BJ (cell line): ENCODE results near the gene NEAT1. TPM values are rescaled to one million over a fixed set of nuclear protein-coding genes. Genes with fewer than 3 reads are reported as not detected.

Experiments
- CTCF ChIA-PET: fragments of 350-600 bp; formaldehyde crosslinking; extraction: SDS; loops from one replicate; lab custom pipeline; 2021; ENCODE audit warnings: antibody characterized with exemption, inconsistent platforms; lab: Yijun Ruan, JAX
- POLR2A ChIA-PET: fragments of 300-600 bp; sonication (Branson Sonifier 250); formaldehyde crosslinking; extraction: SDS; loops from one replicate; lab custom pipeline; 2021; ENCODE audit warnings: antibody characterized with exemption; lab: Charles Lee
- DNase-seq: peaks from one replicate; pipeline ENCODE4 v3.0.0-alpha.2; 2011; ENCODE audit warnings: low read depth
- H3K27me3 ChIP-seq: 2 replicates; pipeline ENCODE4 v1.6.0; 2011; ENCODE audit warnings: low read length; ENCODE audit not compliant: control insufficient read depth, insufficient read depth
- H3K36me3 ChIP-seq: 2 replicates; pipeline ENCODE4 v1.5.1; 2011; ENCODE audit warnings: low read length; ENCODE audit not compliant: control insufficient read depth, insufficient read depth
- H3K4me3 ChIP-seq: 2 replicates; pipeline ENCODE4 v1.5.1; 2011; ENCODE audit warnings: low read depth, mild to moderate bottlenecking, control low read depth, low read length
- polyA plus RNA-seq: library from polyadenylated mRNA; depleted of rRNA; stranded (reverse); fragments of >200 nt; gene quantifications from 2 replicates; pipeline ENCODE4 v1.2.3, GENCODE V29; 2011
- TF ChIP-seq, protein P1 (sequence below): IDR thresholded peaks from 2 replicates; pipeline ENCODE4 v1.5.1; 2011; ENCODE audit warnings: low read depth, mild to moderate bottlenecking, control low read depth, inconsistent platforms, low read length, moderate library complexity; ENCODE audit not compliant: insufficient read depth

Gene NEAT1
- polyA plus RNA-seq, 1 experiment: 59.2 TPM

DNA sequence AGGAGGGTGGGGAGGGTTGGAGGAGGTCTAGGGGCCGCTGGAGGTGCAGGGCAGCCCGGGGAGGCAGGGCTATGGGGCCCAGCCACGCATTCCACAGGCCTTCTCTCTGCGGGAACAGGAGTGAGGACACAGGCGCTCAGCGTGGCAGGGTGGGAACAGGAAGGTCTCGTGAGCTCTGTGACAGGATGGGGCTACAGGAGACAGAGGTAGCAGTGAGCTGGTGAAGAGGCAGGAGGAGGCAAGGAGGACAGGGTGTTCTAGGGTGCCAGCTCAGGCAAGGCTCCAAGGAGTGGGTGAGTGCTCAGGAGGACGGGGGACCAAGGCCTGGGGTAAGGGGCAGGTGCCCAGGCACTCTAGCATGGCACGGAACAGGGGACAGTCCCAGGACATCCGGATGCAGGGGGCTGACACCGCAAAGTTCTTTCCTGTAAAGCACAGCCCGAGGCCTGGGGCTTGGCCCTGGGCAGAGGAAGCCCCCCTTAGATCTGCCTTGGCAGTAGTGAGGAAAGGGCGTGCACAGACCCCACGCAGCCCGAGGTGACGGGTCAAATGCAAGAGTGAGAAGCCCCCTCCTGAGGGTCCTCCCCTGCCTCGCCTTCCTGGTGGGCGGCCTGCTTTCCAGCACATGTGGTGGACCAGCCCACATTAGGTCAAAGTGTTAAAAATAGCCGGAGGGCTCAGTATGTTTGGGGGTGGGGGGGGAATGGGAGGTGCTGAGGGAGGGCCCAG lies 4.7 kb upstream of the NEAT1 start:
- DNase-seq: no peak
- TF ChIP-seq, protein P1, sequence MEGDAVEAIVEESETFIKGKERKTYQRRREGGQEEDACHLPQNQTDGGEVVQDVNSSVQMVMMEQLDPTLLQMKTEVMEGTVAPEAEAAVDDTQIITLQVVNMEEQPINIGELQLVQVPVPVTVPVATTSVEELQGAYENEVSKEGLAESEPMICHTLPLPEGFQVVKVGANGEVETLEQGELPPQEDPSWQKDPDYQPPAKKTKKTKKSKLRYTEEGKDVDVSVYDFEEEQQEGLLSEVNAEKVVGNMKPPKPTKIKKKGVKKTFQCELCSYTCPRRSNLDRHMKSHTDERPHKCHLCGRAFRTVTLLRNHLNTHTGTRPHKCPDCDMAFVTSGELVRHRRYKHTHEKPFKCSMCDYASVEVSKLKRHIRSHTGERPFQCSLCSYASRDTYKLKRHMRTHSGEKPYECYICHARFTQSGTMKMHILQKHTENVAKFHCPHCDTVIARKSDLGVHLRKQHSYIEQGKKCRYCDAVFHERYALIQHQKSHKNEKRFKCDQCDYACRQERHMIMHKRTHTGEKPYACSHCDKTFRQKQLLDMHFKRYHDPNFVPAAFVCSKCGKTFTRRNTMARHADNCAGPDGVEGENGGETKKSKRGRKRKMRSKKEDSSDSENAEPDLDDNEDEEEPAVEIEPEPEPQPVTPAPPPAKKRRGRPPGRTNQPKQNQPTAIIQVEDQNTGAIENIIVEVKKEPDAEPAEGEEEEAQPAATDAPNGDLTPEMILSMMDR: no peak
- ChIA-PET CTCF (interaction anchor here (0.6 to 7.5 kb wide), 11 partner anchors 13 to 159 kb away, joined by 3 to 128 read pairs (median 4); partner anchors contain the start of gene FRMD8), POLR2A (interaction anchor here (0.5 to 7.4 kb wide), 7 partner anchors 60 to 142 kb away, joined by 3 to 204 read pairs (median 5); partner anchors contain the start of gene MALAT1)
- Histone ChIP-seq H3K27me3 (no peaks in the 10 kb centered on the region), H3K4me3 (no peak overlapping the region), H3K36me3 (peaks cover 1% of the 10 kb centered on the region; the same call in 1 of the 2 replicates)

DNA sequence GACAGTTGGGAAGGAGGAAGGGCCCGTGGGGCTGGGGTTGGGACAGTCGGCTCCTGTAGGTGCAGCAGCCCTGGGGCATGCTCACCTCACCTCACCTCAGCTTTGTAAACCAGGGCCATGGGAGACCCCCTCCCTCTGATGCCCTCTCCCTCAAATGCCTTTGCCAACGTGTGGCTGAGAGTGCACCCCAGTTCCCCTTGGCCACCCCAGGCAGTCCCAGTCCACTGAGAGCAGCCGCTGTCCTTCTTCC lies 4.2 kb upstream of the NEAT1 start:
- ChIA-PET POLR2A (interaction anchor here (0.5 to 7.4 kb wide), 6 partner anchors 61 to 143 kb away, joined by 3 to 204 read pairs (median 5); partner anchors contain the start of gene MALAT1), CTCF (interaction anchor here (0.6 to 7.5 kb wide), 8 partner anchors 13 to 90 kb away, joined by 3 to 128 read pairs (median 16); partner anchors contain the start of gene FRMD8)
- TF ChIP-seq, protein P1: no peak
- peaks cover 1% of the 10 kb centered on the region; the same call in 1 of the 2 replicates for H3K36me3 ChIP-seq
- DNase-seq: no peak
- peak overlapping the region; percentile 20; the same call in 1 of the 2 replicates for H3K4me3 ChIP-seq
- no peaks in the 10 kb centered on the region for H3K27me3 ChIP-seq

DNA sequence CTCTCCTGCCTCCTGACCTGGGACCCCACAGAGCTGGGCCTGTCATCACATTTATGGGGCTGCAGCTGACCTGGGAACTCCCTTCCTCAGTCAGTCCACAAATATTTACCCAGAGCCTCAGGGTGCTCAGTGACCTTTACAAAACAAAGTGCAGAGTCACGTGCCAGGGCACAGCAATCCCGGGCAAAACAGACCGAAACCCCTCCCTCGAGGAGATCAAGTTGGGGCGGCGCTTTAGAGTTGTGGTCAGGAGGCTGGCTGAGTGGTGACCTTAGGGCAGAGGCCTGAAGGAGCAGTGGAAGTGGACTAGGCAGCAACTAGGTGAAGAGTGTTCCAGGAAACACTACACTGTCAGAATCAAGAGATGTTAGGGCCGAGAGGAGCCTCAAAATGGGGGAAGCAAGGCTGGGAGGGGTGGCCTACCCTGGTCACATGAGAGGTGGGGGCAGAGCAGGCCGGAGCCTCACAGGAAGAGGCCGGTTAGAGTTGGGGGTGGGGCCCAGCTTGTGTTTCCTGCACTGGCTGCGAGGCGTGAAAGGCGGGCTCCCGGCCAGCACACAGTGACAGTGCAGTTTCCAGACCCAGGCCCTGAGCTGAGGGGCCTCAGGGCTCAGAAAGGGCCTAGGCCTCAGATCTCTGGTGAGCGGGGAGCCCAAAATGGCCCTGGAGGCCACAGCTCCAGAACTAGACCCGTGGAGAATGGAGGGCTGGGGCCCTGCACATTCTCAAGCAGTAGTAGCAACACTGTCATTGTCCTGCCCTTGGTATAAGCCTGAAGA lies 3.7 kb upstream of the NEAT1 start:
- no peaks in the 10 kb centered on the region for H3K27me3 ChIP-seq
- ChIA-PET POLR2A (interaction anchor here (0.5 to 7.4 kb wide), 14 partner anchors 34 to 439 kb away, joined by 3 to 204 read pairs (median 4); partner anchors contain the start of gene MALAT1), CTCF (interaction anchor here (1.3 to 7.5 kb wide), 8 partner anchors 14 to 90 kb away, joined by 3 to 128 read pairs (median 8); no protein-coding TSS in a partner anchor)
- peak; percentile 92 for DNase-seq
- TF ChIP-seq, protein P1: no peak
- H3K36me3 ChIP-seq: peaks cover 2% of the 10 kb centered on the region; the same call in 1 of the 2 replicates
- peak overlapping the region; percentile 33 for H3K4me3 ChIP-seq

DNA sequence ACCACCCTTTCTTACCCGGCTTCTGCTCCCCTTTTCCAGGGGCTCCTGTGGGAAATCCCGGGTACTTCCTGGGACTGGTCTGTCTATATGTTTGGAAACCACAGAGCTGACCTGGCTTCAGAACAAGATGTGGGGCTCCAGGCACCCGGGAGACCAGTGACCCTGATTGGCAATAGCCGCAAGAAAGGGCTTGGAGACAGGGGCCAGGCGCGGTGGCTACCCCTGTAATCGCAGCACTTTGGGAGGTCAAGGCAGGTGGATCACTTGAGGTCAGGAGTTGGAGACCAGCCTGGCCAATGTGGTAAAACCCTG lies 3.2 kb upstream of the NEAT1 start:
- TF ChIP-seq, protein P1: no peak
- ChIA-PET POLR2A (interaction anchor here (0.6 to 7.4 kb wide), 9 partner anchors 11 to 89 kb away, joined by 3 to 204 read pairs (median 5); partner anchors contain the start of gene MALAT1), CTCF (interaction anchor here (1.0 to 7.5 kb wide), 8 partner anchors 28 to 89 kb away, joined by 3 to 128 read pairs (median 5); partner anchors contain the start of gene MALAT1)
- peaks cover 4% of the 10 kb centered on the region; the same call in 1 of the 2 replicates for H3K36me3 ChIP-seq
- no peaks in the 10 kb centered on the region for H3K27me3 ChIP-seq
- H3K4me3 ChIP-seq: peak overlapping the region; percentile 33
- no peak for DNase-seq
